GM21717 (cell line): Measurements from ENCODE around the gene ZNF831.

Experiments
- ATAC-seq: cut with Tn5 transposase; IDR thresholded peaks from one replicate; pipeline ENCODE4 v1.9.1; 2021; ENCODE audit warnings: mild to moderate bottlenecking, moderate library complexity; ENCODE audit not compliant: unreplicated experiment

Gene ZNF831

GRCh38 chr20:59246691-59247400 is 83.2 kb downstream of the ZNF831 start:
- no peak for ATAC-seq

DNA sequence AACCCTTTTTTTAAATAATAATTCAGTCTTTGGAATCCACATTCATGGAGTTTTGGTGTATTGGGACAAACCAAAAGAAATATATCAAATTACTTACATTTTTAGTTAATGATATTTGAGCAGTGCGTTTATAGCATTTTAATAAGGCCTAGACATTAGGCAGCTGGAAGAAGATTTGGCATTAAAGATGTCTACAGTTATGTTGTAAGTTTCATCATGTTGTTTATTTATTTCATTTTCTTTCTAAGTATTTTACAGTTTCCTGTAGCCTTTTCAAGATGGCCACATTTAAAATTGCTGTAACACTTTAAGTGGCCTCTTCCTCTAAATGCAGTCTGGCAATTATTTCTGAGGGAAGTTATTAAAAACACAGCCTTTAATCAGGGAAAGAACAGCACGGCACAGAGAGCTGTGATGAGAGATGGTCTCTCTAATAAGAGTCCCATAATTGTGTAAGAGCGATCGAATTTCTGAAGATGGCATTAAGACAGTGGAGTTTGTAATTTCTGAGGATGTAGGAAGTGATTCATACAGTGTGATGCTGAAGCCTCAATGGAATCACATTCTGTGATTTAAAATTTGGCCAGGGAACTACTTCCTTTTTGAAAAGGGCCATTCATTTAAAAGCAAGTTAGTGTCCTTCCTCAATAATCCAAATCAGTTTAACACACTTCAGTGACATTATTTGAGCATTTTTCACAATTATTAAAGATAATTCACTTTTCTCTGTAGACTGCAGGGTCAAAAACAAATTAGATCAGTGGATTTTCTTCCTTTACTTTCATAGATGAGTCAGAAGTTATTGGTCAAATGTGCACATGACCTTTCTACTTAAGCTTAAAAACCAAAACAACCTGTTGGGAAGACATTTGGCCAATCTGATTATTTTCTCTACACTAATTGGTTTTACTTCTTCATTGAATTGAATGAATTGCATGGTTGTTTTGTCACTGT is 84.4 kb downstream of the ZNF831 start:
- no peak for ATAC-seq

GRCh38 chr20:59250293-59250692 is 86.7 kb downstream of the ZNF831 start:
- no peak for ATAC-seq

GRCh38 chr20:59253325-59253724 is 89.7 kb downstream of the ZNF831 start:
- ATAC-seq = no peak

DNA sequence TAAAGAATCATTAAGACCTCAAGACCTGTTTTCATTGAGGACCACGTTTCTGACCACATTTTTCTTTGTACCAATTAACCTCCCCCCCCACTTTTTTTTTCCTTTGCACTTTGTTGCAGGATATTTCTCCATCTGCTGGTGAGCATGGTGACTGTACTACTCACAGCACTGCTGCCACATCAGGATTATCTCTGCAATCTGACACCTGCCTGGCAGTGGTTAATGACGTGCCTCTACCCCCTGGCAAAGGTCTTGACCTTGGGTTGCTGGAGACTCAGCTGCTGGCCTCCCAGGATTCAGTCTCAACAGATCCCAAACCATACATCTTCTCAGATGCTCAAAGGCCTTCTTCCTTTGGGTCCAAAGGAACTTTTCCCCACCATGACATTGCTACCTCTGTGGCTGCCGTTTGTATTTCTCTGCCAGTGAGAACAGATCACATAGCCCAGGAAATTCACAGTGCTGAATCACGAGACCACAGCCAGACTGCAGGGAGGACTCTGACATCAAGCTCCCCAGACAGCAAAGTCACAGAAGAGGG is 90.2 kb downstream of the ZNF831 start:
- no peak for ATAC-seq

DNA sequence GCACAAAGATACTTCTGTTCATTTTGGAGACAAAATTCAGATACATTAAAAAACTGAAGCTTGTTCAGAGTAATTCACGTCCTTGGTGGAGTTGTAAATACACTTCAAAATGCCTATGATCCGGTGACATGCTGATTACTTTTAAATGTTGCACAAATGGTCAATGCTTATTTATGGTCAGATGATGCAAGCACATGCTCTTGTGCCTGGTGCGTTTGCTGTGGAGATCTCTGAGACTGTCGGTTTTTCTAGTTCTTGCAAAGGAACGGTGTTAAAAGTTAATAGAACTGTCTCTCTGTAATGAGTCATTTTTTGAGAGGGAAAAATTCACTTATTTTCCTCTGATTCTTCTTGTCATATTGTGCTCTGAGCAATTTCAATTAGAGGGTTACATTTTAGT is 91.6 kb downstream of the ZNF831 start:
- no peak for ATAC-seq

- ATAC-seq = no peak
Measured at GRCh38 chr20:59258221-59258621, 94.6 kb downstream of the ZNF831 start.

GRCh38 chr20:59259946-59260345 is 96.3 kb downstream of the ZNF831 start:
- no peak for ATAC-seq

GRCh38 chr20:59265298-59265697 is 101.7 kb downstream of the ZNF831 start:
- no peak for ATAC-seq

DNA sequence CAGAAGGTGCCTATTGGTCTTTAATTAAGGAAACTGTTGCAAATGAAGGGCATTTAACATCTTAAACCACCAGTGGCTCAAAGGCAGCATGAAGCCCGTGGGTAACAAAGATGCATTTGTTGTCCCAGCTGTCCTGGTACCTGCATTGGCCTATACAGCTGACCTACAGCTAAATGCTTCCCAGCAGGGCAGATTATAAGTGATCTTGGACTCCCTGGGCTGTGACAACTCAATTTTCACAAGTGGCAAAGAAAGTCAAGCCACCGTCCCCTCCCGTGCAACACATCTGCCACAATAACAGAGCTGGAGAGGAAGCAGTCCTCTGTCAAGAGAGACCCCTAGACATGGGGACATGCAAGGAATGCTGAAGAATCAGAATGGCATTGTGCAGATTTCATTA is 105.2 kb downstream of the ZNF831 start:
- no peak for ATAC-seq

DNA sequence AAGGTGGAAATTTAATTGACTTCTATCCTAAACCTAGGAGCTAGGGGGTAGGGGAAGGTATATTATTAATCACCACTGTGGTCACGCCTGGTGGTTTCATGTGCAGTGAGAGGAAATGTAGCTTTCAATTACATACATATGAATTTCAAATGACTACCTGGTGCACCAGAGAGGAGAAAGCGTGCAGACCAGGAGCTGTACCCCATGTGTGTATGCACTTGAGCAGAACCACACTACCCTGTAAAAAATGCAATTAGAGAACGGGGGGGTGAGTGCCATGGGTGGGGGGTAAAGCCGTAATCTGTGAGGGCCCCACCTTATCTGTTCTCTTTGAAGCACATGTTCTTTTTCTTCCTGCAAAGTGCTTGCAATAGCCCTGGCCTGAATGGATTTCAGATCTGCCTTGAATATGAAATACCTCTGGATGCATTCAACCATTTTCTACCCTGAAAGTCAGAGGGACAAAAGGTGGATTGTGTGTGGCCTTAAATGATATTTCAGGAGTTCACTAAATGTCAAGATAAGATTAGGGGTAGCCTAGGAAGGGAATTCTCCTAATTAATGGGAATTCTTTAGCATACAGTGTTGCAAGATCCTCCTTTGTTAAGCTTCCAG is 105.9 kb downstream of the ZNF831 start:
- ATAC-seq = no peak

GRCh38 chr20:59270380-59270779 is 106.8 kb downstream of the ZNF831 start:
- ATAC-seq = no peak

- ATAC-seq = no peak
Measured at GRCh38 chr20:59273739-59274357, 110.2 kb downstream of the ZNF831 start.

DNA sequence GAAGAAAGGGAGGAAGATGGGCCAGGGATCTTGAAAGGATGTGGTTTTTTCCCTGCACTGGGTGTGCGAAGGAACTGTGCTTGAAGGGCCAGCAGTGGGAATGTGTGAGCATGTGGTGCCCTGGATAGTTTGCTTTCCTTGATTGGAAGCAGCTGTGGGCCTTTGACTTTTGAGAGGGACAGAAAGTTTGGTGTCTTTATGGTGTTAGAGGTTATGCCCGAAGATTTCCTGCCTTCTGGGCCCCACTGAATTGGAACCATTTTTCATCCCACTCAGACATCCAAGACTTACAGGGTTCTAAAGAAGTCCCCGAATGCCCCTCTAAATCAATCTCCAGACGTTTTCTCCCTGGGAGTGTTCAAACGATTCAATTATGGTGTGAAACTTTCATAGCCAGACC is 113.3 kb downstream of the ZNF831 start:
- ATAC-seq = no peak

DNA sequence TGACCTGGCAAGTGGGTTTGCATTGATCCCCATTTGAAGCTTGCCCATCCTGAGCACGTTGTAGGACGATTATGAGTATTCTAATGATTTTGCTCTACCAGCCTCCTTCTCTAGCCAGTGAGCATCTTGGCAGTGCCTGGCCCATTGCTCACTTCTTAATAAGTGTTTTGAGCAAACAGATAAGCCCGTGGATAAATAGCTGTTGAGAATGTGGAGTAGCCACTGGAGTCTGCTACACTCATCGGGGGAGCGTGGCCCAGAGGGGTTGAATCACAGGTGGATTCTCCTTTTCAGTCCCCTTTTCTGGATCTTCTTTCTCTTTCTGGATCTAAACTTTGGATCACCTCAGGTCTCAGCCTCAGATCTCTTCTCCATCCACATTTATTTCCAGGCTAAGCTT is 120.8 kb downstream of the ZNF831 start:
- ATAC-seq = no peak

DNA sequence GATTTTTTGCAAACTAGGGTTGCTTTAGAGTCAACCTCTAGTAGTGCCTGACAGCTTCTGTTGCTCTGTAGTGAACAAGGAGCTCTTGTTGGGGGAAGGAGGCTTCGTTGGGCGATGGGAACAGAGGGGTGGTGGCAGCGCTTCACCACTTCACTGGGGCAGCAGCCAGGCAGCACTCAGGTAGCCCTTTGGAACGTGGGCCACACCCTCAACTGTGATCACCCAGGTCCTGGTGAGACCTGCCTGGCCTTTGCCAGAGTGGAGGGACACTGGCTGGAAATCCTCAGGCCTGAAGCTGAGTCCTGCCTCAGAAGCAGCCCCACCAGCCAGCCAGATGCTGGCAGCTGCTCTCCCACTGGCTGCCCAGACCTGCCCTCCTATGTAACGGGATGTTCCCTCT is 126.4 kb downstream of the ZNF831 start:
- ATAC-seq = no peak

DNA sequence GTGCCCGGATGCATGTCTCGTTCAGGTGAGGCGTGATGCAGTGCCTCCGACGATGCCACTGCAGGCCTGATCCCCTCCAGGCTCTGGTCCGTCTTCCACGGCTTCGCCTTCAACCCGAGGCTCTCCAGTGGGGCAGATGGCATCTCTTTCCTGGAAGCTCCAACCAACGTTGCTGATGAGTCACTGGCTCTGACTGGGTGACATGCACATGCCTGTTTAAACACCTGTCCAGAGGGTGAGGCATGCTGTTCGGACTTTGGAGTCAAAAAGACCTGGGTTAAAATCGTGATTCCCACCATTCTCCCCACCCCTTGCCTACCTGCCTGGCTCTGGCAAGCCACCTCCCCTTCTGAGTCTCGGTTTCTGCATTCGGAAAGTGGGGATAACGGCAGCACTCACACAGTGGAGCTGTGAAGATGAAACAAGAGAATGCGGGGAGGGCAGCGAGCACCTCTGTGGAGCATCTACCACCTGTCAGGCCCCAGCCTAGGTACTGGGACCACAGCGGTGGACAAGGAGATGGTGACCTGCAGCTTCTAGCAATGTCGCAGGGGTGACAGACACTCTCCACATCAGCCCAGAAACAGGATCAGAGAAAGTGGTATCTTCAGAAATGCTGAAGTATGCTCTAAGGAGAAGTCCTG is 128.2 kb downstream of the ZNF831 start:
- ATAC-seq = no peak

GRCh38 chr20:59295531-59295930 is 131.9 kb downstream of the ZNF831 start:
- ATAC-seq = no peak

DNA sequence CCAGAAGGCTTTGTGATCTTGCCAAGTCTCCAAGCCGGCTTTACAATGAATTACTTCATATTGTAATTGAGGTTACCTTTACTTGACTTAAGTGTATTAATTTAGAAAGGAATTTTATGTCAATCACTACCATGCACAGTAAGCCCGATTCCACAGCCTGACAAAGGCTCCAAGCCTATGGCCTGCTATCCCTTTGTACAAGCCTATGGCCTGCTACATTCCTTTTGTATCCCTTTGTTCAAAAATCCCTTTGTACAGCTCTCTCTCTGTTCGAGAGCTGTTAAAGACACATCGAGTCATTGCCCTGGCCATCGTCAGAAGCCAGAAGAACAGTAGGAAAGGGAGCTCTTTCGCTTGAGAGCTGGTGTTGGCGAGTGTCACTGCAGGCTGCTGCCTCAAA is 134.1 kb downstream of the ZNF831 start:
- no peak for ATAC-seq

GRCh38 chr20:59299945-59300332 is 136.3 kb downstream of the ZNF831 start:
- ATAC-seq = no peak
